Tibial nerve (tissue), 4 donors: Measurements from ENCODE around the gene FAM3B. TPM values are rescaled to one million over a fixed set of nuclear protein-coding genes. Genes with fewer than 3 reads are reported as not detected.

Source experiments
- DNase-seq, 2 donors: peaks; one replicate each; pipeline ENCODE4 v3.0.0-alpha.2; 2019; ENCODE audit warnings: low spot score in 2 of 2
- H3K27ac ChIP-seq, 4 donors: fragments of 200-600 bp; sonication (generic) in 3 of 4; one replicate each; pipeline ENCODE4 v1.5.1; 2017 to 2019; ENCODE audit warnings: mild to moderate bottlenecking in 1 of 4
- H3K27me3 ChIP-seq, 2 donors: fragments of 200-600 bp; sonication (generic) in 1 of 2; one replicate each; pipeline versions ENCODE4 v1.5.1 to v1.6.0; 2017 to 2019
- H3K36me3 ChIP-seq, 3 donors: fragments of 200-600 bp; sonication (generic); one replicate each; pipeline ENCODE4 v1.5.1; 2018 to 2019
- H3K4me1 ChIP-seq, 4 donors: fragments of 200-600 bp; sonication (generic) in 3 of 4; one replicate each; pipeline ENCODE4 v1.5.1; 2017 to 2019
- H3K4me3 ChIP-seq, 4 donors: fragments of 200-600 bp; sonication (generic) in 3 of 4; one replicate each; pipeline ENCODE4 v1.5.1; 2017 to 2019; ENCODE audit warnings: mild to moderate bottlenecking in 1 of 4, moderate library complexity in 1 of 4
- H3K9me3 ChIP-seq, 4 donors: fragments of 200-600 bp; sonication (generic) in 3 of 4; one replicate each; pipeline ENCODE4 v1.5.1; 2017 to 2019
- CTCF ChIP-seq, 5 experiments: fragments of 200-600 bp in 3 of 5; fragments of 450-650 bp in 2 of 5; sonication (generic) in 3 of 5; IDR thresholded peaks; one replicate each; pipeline ENCODE4 v1.5.1; 2016 to 2019; ENCODE audit warnings: antibody characterized with exemption in 5 of 5, mild to moderate bottlenecking in 3 of 5, moderate library complexity in 2 of 5
- EP300 ChIP-seq, 2 donors: sonication (generic); formaldehyde crosslinking; IDR thresholded peaks; one replicate each; pipeline ENCODE4 v1.6.1; 2017; ENCODE audit warnings: antibody characterized with exemption in 2 of 2, mild to moderate bottlenecking in 1 of 2
- POLR2A ChIP-seq, 2 donors: fragments of 450-650 bp; IDR thresholded peaks; one replicate each; pipeline ENCODE4 v1.6.1; 2017; ENCODE audit warnings: antibody characterized with exemption in 2 of 2, mild to moderate bottlenecking in 2 of 2, moderate library complexity in 2 of 2
- WGBS, 2 donors: methylation state at CpG; one replicate each; pipeline ENCODE4 v1.1.5; 2018; 5-methylcytosine and 5-hydroxymethylcytosine counted together
- total RNA-seq, 4 donors: library from RNA; depleted of rRNA; stranded (reverse); fragments of >200 nt; gene quantifications; one replicate each; pipeline ENCODE4 v1.1.0, GENCODE V29; 2016

The FAM3B gene
- total RNA-seq, 4 donors from 2014 or later: not detected

- H3K27ac ChIP-seq: peak overlapping the region; percentile 40 to 88 (median 74)
- TF ChIP-seq CTCF (IDR thresholded peaks at IDR 0.05) (no peak), EP300 (IDR thresholded peaks at IDR 0.05) (no peak)
- H3K36me3 ChIP-seq: peaks cover 0 to 14% (median 0%) of the 10 kb centered on the region in 3 donors
- H3K27me3 ChIP-seq: no peaks in the 10 kb centered on the region
- 75 to 77% methylated on average over 8 of the region's 8 CpGs for WGBS, 2 donors
- H3K9me3 ChIP-seq: no peaks in the 10 kb centered on the region
- DNase-seq: no peak
- no peak overlapping the region for H3K4me3 ChIP-seq
- peaks cover 0 to 20% (median 2%) of the 10 kb centered on the region in 4 donors for H3K4me1 ChIP-seq
Observed at GRCh38 chr21:41387824-41388223, 71.2 kb downstream of the FAM3B start.

DNA sequence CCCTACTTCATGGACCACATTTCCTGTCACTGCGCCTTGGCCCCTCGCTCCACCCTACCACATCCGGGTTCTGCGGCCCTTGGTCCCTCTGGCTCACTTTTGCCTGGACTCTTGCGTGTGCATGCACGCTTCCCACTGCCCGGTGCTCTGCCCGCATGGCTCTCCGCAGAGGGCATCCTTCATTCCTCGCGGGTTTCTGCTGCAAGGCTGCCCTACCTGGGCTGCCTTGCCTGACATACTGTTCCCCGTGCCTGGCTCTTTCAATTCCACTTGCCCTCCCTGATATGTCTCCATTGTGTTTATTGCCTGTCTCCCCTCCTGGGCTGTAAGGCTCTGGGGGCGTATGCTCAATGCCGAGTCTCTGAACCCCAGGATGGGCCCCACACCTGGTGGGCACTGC lies 71.7 kb downstream of the FAM3B start:
- TF ChIP-seq EP300 (IDR thresholded peaks at IDR 0.05) (no peak), CTCF (IDR thresholded peaks at IDR 0.05) (no peak), POLR2A (IDR thresholded peaks at IDR 0.05) (no peak)
- DNase-seq: no peak
- H3K27ac ChIP-seq: peak overlapping the region in 3 of 4 donors; percentile 62 to 88 (median 86)
- no peak overlapping the region for H3K4me3 ChIP-seq
- 98 to 99% methylated on average over 14 of the region's 14 CpGs for WGBS, 2 donors
- H3K4me1 ChIP-seq: peaks cover 0 to 20% (median 2%) of the 10 kb centered on the region in 4 donors
- H3K36me3 ChIP-seq: peaks cover 0 to 10% (median 0%) of the 10 kb centered on the region in 3 donors
- no peaks in the 10 kb centered on the region for H3K27me3 ChIP-seq
- H3K9me3 ChIP-seq: no peaks in the 10 kb centered on the region

GRCh38 chr21:41390043-41390639 lies 73.5 kb downstream of the FAM3B start:
- no peak for DNase-seq
- Histone ChIP-seq H3K4me3 (no peak overlapping the region), H3K27ac (no peak overlapping the region), H3K9me3 (no peaks in the 10 kb centered on the region), H3K27me3 (no peaks in the 10 kb centered on the region), H3K4me1 (peaks cover 0 to 20% (median 2%) of the 10 kb centered on the region in 4 donors), H3K36me3 (peaks cover 0 to 8% (median 0%) of the 10 kb centered on the region in 3 donors)
- TF ChIP-seq EP300 (IDR thresholded peaks at IDR 0.05) (no peak), POLR2A (IDR thresholded peaks at IDR 0.05) (no peak), CTCF (IDR thresholded peaks at IDR 0.05) (no peak)
- 91 to 93% methylated on average over 17 of the region's 17 CpGs for WGBS, 2 donors

DNA sequence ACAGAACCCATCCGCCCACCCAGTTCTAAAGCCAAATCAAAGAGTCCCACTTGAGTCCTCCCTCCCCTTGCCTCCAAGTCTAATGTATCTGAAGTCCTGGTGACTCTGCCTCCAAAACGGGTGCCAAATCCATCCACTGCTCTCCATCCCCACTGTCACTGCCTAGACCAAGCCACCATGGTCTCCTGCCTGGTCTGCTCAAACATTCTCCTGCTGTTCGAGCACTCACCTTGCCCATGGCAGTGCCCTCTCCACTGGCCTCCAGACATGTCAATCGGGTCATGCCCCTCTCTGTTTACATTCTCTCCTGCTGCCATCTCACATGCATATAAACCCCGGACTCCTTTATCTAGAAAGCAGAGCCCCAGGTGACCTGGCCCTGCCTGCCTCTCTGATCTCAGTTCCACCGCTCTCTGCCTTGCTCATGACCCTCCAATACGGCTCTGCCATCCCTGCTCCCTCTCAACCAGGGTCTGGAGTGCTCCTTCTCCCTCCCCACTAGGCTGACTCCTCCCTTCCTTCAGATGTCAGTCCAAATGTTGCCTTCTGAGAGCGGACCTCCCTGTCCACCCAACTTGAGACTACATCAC lies 77.4 kb downstream of the FAM3B start:
- Histone ChIP-seq H3K9me3 (no peaks in the 10 kb centered on the region), H3K27me3 (no peaks in the 10 kb centered on the region), H3K4me3 (no peak overlapping the region), H3K27ac (no peak overlapping the region), H3K4me1 (no peaks in the 10 kb centered on the region), H3K36me3 (peaks cover 0 to 37% (median 0%) of the 10 kb centered on the region in 3 donors)
- WGBS, 2 donors: 84 to 90% methylated on average over 8 of the region's 8 CpGs
- no peak for DNase-seq
- TF ChIP-seq EP300 (IDR thresholded peaks at IDR 0.05): no peak
- TF ChIP-seq CTCF (IDR thresholded peaks at IDR 0.05): no peak
- TF ChIP-seq POLR2A (IDR thresholded peaks at IDR 0.05): no peak

DNA sequence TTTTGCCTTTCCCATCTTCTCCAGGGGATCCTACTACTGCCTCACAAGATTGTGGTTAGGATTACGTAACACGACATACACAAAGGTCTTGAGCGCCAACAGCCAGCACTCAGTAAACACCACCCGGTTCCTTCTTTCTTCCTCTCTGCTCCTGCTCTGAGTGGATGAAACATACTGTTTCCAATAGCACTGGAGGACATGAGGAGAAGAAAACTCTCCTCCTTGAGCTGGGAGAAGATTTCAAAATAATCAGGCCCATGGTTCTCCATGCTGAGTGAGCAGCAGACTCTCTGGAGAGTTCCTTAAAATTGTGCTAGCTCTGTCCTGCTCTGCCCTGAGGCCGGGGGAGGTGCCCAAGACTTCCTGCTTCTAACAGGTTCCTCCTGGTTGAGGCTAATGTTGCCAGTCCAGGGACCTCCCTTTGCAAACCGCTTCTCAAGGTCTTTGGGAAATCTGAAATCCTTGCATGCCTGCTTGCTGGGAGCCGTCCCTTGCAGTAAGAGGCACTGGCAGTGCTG lies 80.0 kb downstream of the FAM3B start:
- H3K4me3 ChIP-seq: no peak overlapping the region
- peaks cover 0 to 47% (median 0%) of the 10 kb centered on the region in 3 donors for H3K36me3 ChIP-seq
- H3K27ac ChIP-seq: no peak overlapping the region
- no peaks in the 10 kb centered on the region for H3K4me1 ChIP-seq
- H3K27me3 ChIP-seq: no peaks in the 10 kb centered on the region
- no peak for TF ChIP-seq CTCF (IDR thresholded peaks at IDR 0.05)
- peak in 1 of 2 donors; percentile 42 for TF ChIP-seq EP300 (IDR thresholded peaks at IDR 0.05)
- no peak for TF ChIP-seq POLR2A (IDR thresholded peaks at IDR 0.05)
- no peaks in the 10 kb centered on the region for H3K9me3 ChIP-seq
- WGBS, 2 donors: 63 to 72% methylated on average over 7 of the region's 7 CpGs
- no peak for DNase-seq
